Hair follicle dermal papilla cell (primary cell): ENCODE measurements around the gene GRP. TPM values are rescaled to one million over a fixed set of nuclear protein-coding genes. Genes with fewer than 3 reads are reported as not detected.

Experiments used
- total RNA-seq: library from RNA; depleted of rRNA; stranded (reverse); fragments of >200 nt; gene quantifications from 2 replicates; pipeline ENCODE4 v1.2.3, GENCODE V29; 2012

GRP gene
- 0.61 TPM in 1 of 2 replicates, not detected in the other for total RNA-seq

DNA sequence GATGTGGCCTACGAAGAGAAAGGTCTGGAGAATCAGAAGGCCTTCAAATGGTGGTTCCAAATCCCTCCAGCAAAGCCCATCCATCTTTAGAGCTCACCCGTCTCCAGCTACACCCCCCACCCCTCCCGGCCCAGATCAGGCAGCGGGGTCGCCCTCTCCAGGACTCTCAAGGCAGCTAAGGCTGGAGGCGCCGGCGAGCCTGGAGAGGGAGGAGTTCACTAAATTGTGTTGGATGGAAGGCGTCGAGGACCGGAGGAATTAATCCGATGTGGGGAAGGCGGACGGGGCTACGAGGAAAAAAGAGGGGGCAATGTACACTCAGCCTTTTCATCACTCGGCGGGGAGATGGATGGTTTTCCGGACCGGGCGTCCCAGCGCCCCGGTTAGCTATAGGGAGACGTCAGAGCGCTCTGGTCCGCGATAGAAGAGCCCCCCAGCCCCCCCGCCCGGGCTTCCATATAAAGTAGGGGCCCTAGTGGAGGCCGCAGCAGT is at the start of gene GRP:
Gene GRP, plus strand, starts transcription at position 487 of the 492 bp plus-strand sequence. CDS start 108 bp downstream, outside the sequence.

GRCh38 chr18:59272891-59273758 is 53.2 kb downstream of the GRP start, which contains the start of gene RAX:
RAX (minus strand) TSS chr18:59273454; CDS start chr18:59273206, 248 bp downstream.

Other genes with a start within 250 kb of the GRP start
- 4.2 and 8.1 TPM in 2 replicates for gene SEC11C, start 80.3 kb upstream of the GRP start, total RNA-seq
- gene RAX, start 53.3 kb downstream of the GRP start, total RNA-seq: not detected in 2 replicates
- 0.16 and 0.24 TPM in 2 replicates for gene CPLX4, start 98.5 kb downstream of the GRP start, total RNA-seq
- 163 and 219 TPM in 2 replicates for gene LMAN1, start 139.1 kb downstream of the GRP start, total RNA-seq